A549 (cell line): ENCODE results near the gene ACYP1. TPM values are rescaled to one million over a fixed set of nuclear protein-coding genes. Genes with fewer than 3 reads are reported as not detected.

ENCODE experiments used
- ATAC-seq, 2 experiments: fragments of 200-7000 bp in 1 of 2; fragments of >200 bp in 1 of 2; cut with Nextera tagmentation in 1 of 2; cut with Tn5 transposase in 1 of 2; 3 replicates each; pipeline versions ENCODE4 v1.8.0 to v1.9.1; 2018 to 2020; ENCODE audit warnings: mild to moderate bottlenecking in 1 of 2, moderate library complexity in 1 of 2
- CTCF ChIA-PET: fragments of 300-600 bp; sonication (Branson Sonifier 250); formaldehyde crosslinking; extraction: SDS; loops from one replicate; lab custom pipeline; 2021; ENCODE audit warnings: antibody characterized with exemption, inconsistent platforms; lab: Yijun Ruan, JAX
- POLR2A ChIA-PET: fragments of 350-600 bp; formaldehyde crosslinking; extraction: SDS; loops from one replicate; lab custom pipeline; 2021; ENCODE audit warnings: antibody characterized with exemption, inconsistent platforms; lab: Yijun Ruan, JAX
- DNase-seq, 2 experiments: peaks; one replicate each; pipeline versions ENCODE4 v3.0.0 to v3.0.0-alpha.2; 2011 to 2016; ENCODE audit warnings: low read depth in 1 of 2, low spot score in 1 of 2
- FAIRE-seq: peaks from 2 replicates; lab custom pipeline; 2011; peaks lifted over from hg19 to GRCh38; lab: Jason Lieb, UNC
- H3K27ac ChIP-seq, 2 experiments: fragments of >200 bp; sonication (Bioruptor Twin); formaldehyde crosslinking; 3 replicates each; pipeline ENCODE4 v1.5.1; 2016 to 2017
- H3K4me1 ChIP-seq: fragments of >200 bp; sonication (Bioruptor Twin); formaldehyde crosslinking; 3 replicates; pipeline ENCODE4 v1.6.1; 2016
- H3K4me2 ChIP-seq: fragments of >200 bp; sonication (Bioruptor Twin); formaldehyde crosslinking; 3 replicates; pipeline ENCODE4 v1.6.1; 2016
- H3K4me3 ChIP-seq: fragments of >200 bp; sonication (Bioruptor Twin); formaldehyde crosslinking; 3 replicates; pipeline ENCODE4 v1.5.1; 2016
- H3K9me3 ChIP-seq: fragments of >200 bp; sonication (Bioruptor Twin); formaldehyde crosslinking; 3 replicates; pipeline ENCODE4 v1.6.1; 2016
- BHLHE40 ChIP-seq: IDR thresholded peaks from 2 replicates; pipeline ENCODE4 v1.6.1; 2012; ENCODE audit warnings: low read depth, low read length, inconsistent platforms
- CBX8 ChIP-seq: fragments of 200-600 bp; sonication (generic); IDR thresholded peaks from 2 replicates; pipeline ENCODE4 v1.6.1; 2016
- CEBPB ChIP-seq, 2 experiments: fragments of >200 bp in 1 of 2; sonication (Bioruptor Twin) in 1 of 2; formaldehyde crosslinking in 1 of 2; IDR thresholded peaks; 2 replicates each; pipeline ENCODE4 v1.6.1; 2012 to 2016
- CHD4 ChIP-seq: fragments of 200-600 bp; sonication (generic); IDR thresholded peaks from 2 replicates; pipeline ENCODE4 v1.6.1; 2016; ENCODE audit warnings: antibody characterized with exemption, mild to moderate bottlenecking, borderline replicate concordance
- EHMT2 ChIP-seq: fragments of 200-600 bp; sonication (generic); IDR thresholded peaks from 2 replicates; pipeline ENCODE4 v1.6.1; 2016; ENCODE audit warnings: antibody characterized with exemption, low read depth, mild to moderate bottlenecking, moderate library complexity
- FOSL2 ChIP-seq, 2 experiments: fragments of 450-650 bp in 1 of 2; fragments of >200 bp in 1 of 2; sonication (Bioruptor Twin) in 1 of 2; formaldehyde crosslinking; IDR thresholded peaks; 2 replicates each; pipeline versions ENCODE4 v1.5.0 to v1.6.1; 2016 to 2020; ENCODE audit warnings: mild to moderate bottlenecking in 1 of 2, moderate library complexity in 1 of 2
- HDAC2 ChIP-seq: fragments of 200-600 bp; sonication (generic); IDR thresholded peaks from 2 replicates; pipeline ENCODE4 v1.6.1; 2016
- HOXA7 ChIP-seq: fragments of 250-450 bp; sonication (Bioruptor Pico); IDR thresholded peaks from 2 replicates; pipeline ENCODE4 v1.5.0; 2020; ENCODE audit warnings: mild to moderate bottlenecking, moderate library complexity
- HOXB5 ChIP-seq: fragments of 250-450 bp; sonication (Bioruptor Pico); IDR thresholded peaks from 2 replicates; pipeline ENCODE4 v1.5.0; 2020; ENCODE audit warnings: mild to moderate bottlenecking, moderate library complexity
- JUN ChIP-seq, 2 experiments: fragments of >200 bp; sonication (Bioruptor Twin); formaldehyde crosslinking; IDR thresholded peaks; 2 replicates in 1 of 2; 3 replicates in 1 of 2; pipeline ENCODE4 v1.6.1; 2016 to 2017
- JUNB ChIP-seq: fragments of >200 bp; sonication (Bioruptor Twin); formaldehyde crosslinking; IDR thresholded peaks from 2 replicates; pipeline ENCODE4 v1.6.1; 2016
- KDM5A ChIP-seq: fragments of 200-600 bp; sonication (generic); IDR thresholded peaks from 2 replicates; pipeline ENCODE4 v1.6.1; 2016; ENCODE audit warnings: antibody characterized with exemption, mild to moderate bottlenecking
- MYC ChIP-seq: IDR thresholded peaks from 2 replicates; pipeline ENCODE4 v1.6.1; 2012; ENCODE audit warnings: mild to moderate bottlenecking, inconsistent platforms, low read length, improper control_type of control experiment, borderline replicate concordance
- NFE2L2 ChIP-seq: fragments of 150-350 bp; conservative IDR thresholded peaks from 2 replicates; pipeline ENCODE4 v1.6.1; 2014; ENCODE audit warnings: low read length
- NR3C1 ChIP-seq: fragments of >200 bp; sonication (Bioruptor Twin); formaldehyde crosslinking; IDR thresholded peaks from 3 replicates; pipeline ENCODE4 v1.6.1; 2017
- POLR2A ChIP-seq: IDR thresholded peaks from 2 replicates; pipeline ENCODE4 v1.6.1; 2012; ENCODE audit warnings: mild to moderate bottlenecking, low read length
- TP53 ChIP-seq: fragments of 250-450 bp; sonication (Bioruptor Pico); IDR thresholded peaks from 2 replicates; pipeline ENCODE4 v1.5.0; 2021; ENCODE audit warnings: mild to moderate bottlenecking, moderate library complexity
- ZNF302 ChIP-seq: fragments of 250-450 bp; sonication (Bioruptor Pico); IDR thresholded peaks from 2 replicates; pipeline ENCODE4 v1.9.0; 2021; ENCODE audit warnings: inconsistent platforms, mild to moderate bottlenecking, moderate library complexity
- ZSCAN20 ChIP-seq: fragments of 250-450 bp; sonication (Bioruptor Pico); IDR thresholded peaks from 2 replicates; pipeline ENCODE4 v1.8.0; 2022; ENCODE audit warnings: mild to moderate bottlenecking, moderate library complexity
- WGBS: methylation state at CpG from one replicate; pipeline ENCODE4 v1.1.6; 2017; ENCODE audit errors: missing lambda C conversion rate; 5-methylcytosine and 5-hydroxymethylcytosine counted together
- polyA plus RNA-seq, 4 experiments: library from polyadenylated mRNA; depleted of rRNA in 3 of 4; stranded (reverse); fragments of >200 nt; fragmentation: RNase III in 1 of 4; extraction: RNeasy Plus Mini Kit Qiagen cat#74134 plus additional on column Dnase treatment in 1 of 4; gene quantifications; 2 replicates in 3 of 4; 3 replicates in 1 of 4; pipeline ENCODE4 v1.2.3, GENCODE V29; 2011 to 2017
- TF ChIP-seq, protein P1 (sequence below): fragments of 450-650 bp; IDR thresholded peaks from 2 replicates; pipeline ENCODE4 v1.6.1; 2014; ENCODE audit warnings: antibody characterized with exemption
- TF ChIP-seq, protein P2 (sequence below): IDR thresholded peaks from 2 replicates; pipeline ENCODE4 v1.6.1; 2012
- TF ChIP-seq, protein P3 (sequence below): fragments of >200 bp; sonication (Bioruptor Twin); formaldehyde crosslinking; IDR thresholded peaks from 3 replicates; pipeline ENCODE4 v1.6.1; 2016

ACYP1 gene
- polyA plus RNA-seq, 2 of the 4 experiments (the other 2 are of a cell fraction) = 34.3 to 36.7 TPM

DNA sequence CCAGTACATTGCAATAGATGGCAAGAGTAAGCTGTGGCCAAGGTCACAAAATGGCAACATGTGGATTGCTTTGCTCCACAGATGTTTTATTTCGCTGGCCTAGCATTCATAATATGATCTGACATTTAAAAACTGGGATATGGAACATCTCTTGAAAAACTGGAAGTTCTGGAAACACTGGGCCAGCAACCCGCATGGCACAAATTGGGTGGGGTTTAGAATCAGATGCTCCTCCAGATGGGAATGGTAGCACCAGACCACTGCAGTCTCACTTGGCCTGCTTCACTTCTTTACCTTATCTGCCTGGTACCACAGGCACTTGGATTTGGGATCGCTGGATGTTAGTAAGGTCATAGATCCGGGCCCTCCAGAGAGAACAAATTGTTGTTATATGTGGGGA, 15.7 kb upstream of the ACYP1 start:
- Histone ChIP-seq H3K9me3 (no peaks in the 10 kb centered on the region), H3K4me3 (no peak overlapping the region), H3K27ac (no peak overlapping the region), H3K4me1 (no peaks in the 10 kb centered on the region), H3K4me2 (no peak overlapping the region)
- CTCF ChIA-PET = interaction anchor here (3.8 kb wide), 1 partner anchor 9 kb away, joined by 36 read pairs; no protein-coding TSS in a partner anchor
- 67% methylated on average over 4 of the region's 4 CpGs for WGBS
- ATAC-seq (no peak), DNase-seq (no peak), FAIRE-seq (no peak)
- TF ChIP-seq TP53 (CRISPR knock-in tag) (no peak), MYC (no peak), NFE2L2 (no peak), CBX8 (no peak), JUN (IDR thresholded peaks at IDR 0.05) (no peak), BHLHE40 (no peak), ZNF302 (CRISPR knock-in tag) (no peak)
- POLR2A ChIA-PET = interaction anchor here (0.7 kb wide), 1 partner anchor 158 kb away, joined by 9 read pairs; no protein-coding TSS in a partner anchor

DNA sequence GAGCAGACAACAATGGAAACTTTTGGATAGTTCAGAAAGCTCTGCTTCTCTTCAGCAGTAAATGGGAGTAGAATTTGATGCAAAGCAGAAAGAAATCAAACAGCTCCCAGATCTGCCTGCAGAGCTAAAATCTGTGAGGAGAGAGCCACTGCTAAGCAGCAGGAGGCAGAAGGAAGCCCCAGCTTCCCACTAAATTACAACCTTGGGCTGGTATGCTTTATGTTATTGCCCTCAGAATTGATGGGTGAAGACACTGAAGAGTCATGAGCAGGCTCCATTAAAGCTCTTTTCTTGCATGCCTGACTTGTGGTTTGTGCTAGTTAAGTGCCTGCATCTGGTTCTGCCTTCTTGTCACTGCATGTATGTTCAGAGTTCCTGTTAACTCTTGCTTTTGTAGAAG, 14.0 kb upstream of the ACYP1 start:
- no peak for DNase-seq
- Histone ChIP-seq H3K27ac (no peak overlapping the region), H3K4me2 (no peak overlapping the region), H3K9me3 (no peaks in the 10 kb centered on the region), H3K4me1 (no peaks in the 10 kb centered on the region)
- CTCF ChIA-PET = interaction anchor here (1.0 to 3.8 kb wide), 3 partner anchors 10 to 217 kb away, joined by 3 to 36 read pairs (median 4); no protein-coding TSS in a partner anchor
- FAIRE-seq = no peak
- no peak for TF ChIP-seq POLR2A
- no peak for TF ChIP-seq KDM5A
- TF ChIP-seq, protein P1, sequence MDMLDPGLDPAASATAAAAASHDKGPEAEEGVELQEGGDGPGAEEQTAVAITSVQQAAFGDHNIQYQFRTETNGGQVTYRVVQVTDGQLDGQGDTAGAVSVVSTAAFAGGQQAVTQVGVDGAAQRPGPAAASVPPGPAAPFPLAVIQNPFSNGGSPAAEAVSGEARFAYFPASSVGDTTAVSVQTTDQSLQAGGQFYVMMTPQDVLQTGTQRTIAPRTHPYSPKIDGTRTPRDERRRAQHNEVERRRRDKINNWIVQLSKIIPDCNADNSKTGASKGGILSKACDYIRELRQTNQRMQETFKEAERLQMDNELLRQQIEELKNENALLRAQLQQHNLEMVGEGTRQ = no peak
- TF ChIP-seq, protein P2, sequence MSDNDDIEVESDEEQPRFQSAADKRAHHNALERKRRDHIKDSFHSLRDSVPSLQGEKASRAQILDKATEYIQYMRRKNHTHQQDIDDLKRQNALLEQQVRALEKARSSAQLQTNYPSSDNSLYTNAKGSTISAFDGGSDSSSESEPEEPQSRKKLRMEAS = no peak
- TF ChIP-seq HDAC2 = no peak
- no peak for TF ChIP-seq HOXB5 (CRISPR knock-in tag)
- TF ChIP-seq EHMT2 = no peak
- TF ChIP-seq NR3C1 = no peak
- no peak for TF ChIP-seq ZSCAN20 (CRISPR knock-in tag)
- TF ChIP-seq CEBPB (IDR thresholded peaks at IDR 0.05) = no peak
- TF ChIP-seq, protein P3, sequence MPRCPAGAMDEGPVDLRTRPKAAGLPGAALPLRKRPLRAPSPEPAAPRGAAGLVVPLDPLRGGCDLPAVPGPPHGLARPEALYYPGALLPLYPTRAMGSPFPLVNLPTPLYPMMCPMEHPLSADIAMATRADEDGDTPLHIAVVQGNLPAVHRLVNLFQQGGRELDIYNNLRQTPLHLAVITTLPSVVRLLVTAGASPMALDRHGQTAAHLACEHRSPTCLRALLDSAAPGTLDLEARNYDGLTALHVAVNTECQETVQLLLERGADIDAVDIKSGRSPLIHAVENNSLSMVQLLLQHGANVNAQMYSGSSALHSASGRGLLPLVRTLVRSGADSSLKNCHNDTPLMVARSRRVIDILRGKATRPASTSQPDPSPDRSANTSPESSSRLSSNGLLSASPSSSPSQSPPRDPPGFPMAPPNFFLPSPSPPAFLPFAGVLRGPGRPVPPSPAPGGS = no peak
- no peak for TF ChIP-seq ZNF302 (CRISPR knock-in tag)
- TF ChIP-seq NFE2L2 = no peak
- TF ChIP-seq, all 56 proteins: peak for 0
- POLR2A ChIA-PET = interaction anchor here (0.7 kb wide), 1 partner anchor 8 kb away, joined by 3 read pairs; the partner anchor contains the start of gene ZC2HC1C
- ATAC-seq = no peak; a peak in 1 of 6 replicates
- no peak overlapping the region for H3K4me3 ChIP-seq

DNA sequence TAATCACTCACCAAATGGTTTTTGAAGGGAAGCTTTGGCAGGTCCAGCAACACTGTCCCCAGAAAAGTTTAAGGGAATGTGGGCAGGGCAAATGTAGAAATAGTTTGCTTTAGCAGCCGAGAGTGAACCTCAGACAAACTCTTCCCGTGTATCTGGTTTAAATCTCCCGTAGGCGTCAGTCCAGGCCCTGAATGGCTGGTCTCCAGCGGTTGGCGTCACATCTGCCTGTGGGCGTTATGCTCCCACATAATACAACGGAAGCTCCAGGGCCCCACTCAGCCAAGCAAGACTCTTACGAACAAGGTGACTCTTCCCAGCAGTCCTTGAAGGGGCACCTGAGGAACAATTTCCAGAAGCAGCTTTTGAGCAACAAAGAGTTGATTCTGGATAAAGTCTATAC, 6.6 kb upstream of the ACYP1 start:
- CTCF ChIA-PET = interaction anchor here (1.0 to 11.4 kb wide), 5 partner anchors 16 to 210 kb away, joined by 3 to 85 read pairs (median 3); no protein-coding TSS in a partner anchor

More for the DNA sequence above, 6.6 kb upstream of the ACYP1 start:
- FAIRE-seq (no peak), ATAC-seq (no peak), DNase-seq (no peak)
- Histone ChIP-seq H3K4me3 (no peak overlapping the region), H3K4me2 (peak overlapping the region; percentile 92; the same call in 2 of the 3 replicates), H3K4me1 (peaks cover 16% of the 10 kb centered on the region), H3K9me3 (no peaks in the 10 kb centered on the region), H3K27ac (peak overlapping the region; percentile 88 to 95; a peak in 5 of 6 replicates)
- POLR2A ChIA-PET = no interaction called here
- TF ChIP-seq CHD4 = no peak
- TF ChIP-seq HOXA7 = no peak
- no peak for TF ChIP-seq ZSCAN20 (CRISPR knock-in tag)
- TF ChIP-seq JUNB = no peak
- no peak for TF ChIP-seq FOSL2 (IDR thresholded peaks at IDR 0.05)
- TF ChIP-seq FOSL2 (CRISPR knock-in tag; IDR thresholded peaks at IDR 0.05) = no peak
- TF ChIP-seq BHLHE40 = no peak
- WGBS = 89% methylated on average over 9 of the region's 9 CpGs
